KMS-11 (cell line): Measurements from ENCODE around the gene FKBP8.

ENCODE experiments used
- H2AFZ ChIP-seq: fragments of 200-600 bp; sonication (generic); 2 replicates; pipeline ENCODE4 v1.6.1; 2016; ENCODE audit warnings: antibody characterized with exemption, mixed run types, low read depth
- H3K27ac ChIP-seq: fragments of 200-600 bp; sonication (generic); 2 replicates; pipeline ENCODE4 v1.6.1; 2016; ENCODE audit warnings: mild to moderate bottlenecking, mixed run types
- H3K27me3 ChIP-seq: fragments of 200-600 bp; sonication (generic); 2 replicates; pipeline ENCODE4 v1.6.1; 2017; ENCODE audit warnings: mild to moderate bottlenecking, low read depth, mixed run types, moderate library complexity; ENCODE audit not compliant: insufficient read depth
- H3K36me3 ChIP-seq: fragments of 200-600 bp; sonication (generic); 2 replicates; pipeline ENCODE4 v1.6.1; 2017; ENCODE audit warnings: mild to moderate bottlenecking, mixed run types; ENCODE audit not compliant: insufficient read depth
- H3K4me1 ChIP-seq: fragments of 200-600 bp; sonication (generic); 2 replicates; pipeline ENCODE4 v1.6.1; 2016; ENCODE audit warnings: mild to moderate bottlenecking, low read depth, mixed run types; ENCODE audit not compliant: poor library complexity, severe bottlenecking
- H3K4me2 ChIP-seq: fragments of 200-600 bp; sonication (generic); 2 replicates; pipeline ENCODE4 v1.7.0; 2016; ENCODE audit warnings: mild to moderate bottlenecking, mixed run types
- H3K4me3 ChIP-seq: fragments of 200-600 bp; sonication (generic); IDR thresholded peaks from 2 replicates; pipeline ENCODE4 v1.6.1; 2017; ENCODE audit warnings: low read depth, low read length, mixed read lengths; ENCODE audit not compliant: insufficient read depth
- H3K79me2 ChIP-seq: fragments of 200-600 bp; sonication (generic); 2 replicates; pipeline ENCODE4 v1.6.1; 2016; ENCODE audit warnings: low read depth, mixed run types; ENCODE audit not compliant: insufficient read depth
- H3K9ac ChIP-seq: fragments of 200-600 bp; sonication (generic); 2 replicates; pipeline ENCODE4 v1.6.1; 2016; ENCODE audit warnings: mild to moderate bottlenecking, mixed run types
- H4K20me1 ChIP-seq: fragments of 200-600 bp; sonication (generic); 2 replicates; pipeline ENCODE4 v1.6.1; 2016; ENCODE audit warnings: mild to moderate bottlenecking, mixed run types; ENCODE audit not compliant: insufficient read depth
- TF ChIP-seq, protein P1 (sequence below): fragments of 200-600 bp; sonication (generic); conservative IDR thresholded peaks from 2 replicates; pipeline ENCODE4 v1.6.1; 2017; ENCODE audit warnings: low read depth, mild to moderate bottlenecking, antibody characterized with exemption, low read length, moderate library complexity, mixed read lengths

FKBP8 gene

DNA sequence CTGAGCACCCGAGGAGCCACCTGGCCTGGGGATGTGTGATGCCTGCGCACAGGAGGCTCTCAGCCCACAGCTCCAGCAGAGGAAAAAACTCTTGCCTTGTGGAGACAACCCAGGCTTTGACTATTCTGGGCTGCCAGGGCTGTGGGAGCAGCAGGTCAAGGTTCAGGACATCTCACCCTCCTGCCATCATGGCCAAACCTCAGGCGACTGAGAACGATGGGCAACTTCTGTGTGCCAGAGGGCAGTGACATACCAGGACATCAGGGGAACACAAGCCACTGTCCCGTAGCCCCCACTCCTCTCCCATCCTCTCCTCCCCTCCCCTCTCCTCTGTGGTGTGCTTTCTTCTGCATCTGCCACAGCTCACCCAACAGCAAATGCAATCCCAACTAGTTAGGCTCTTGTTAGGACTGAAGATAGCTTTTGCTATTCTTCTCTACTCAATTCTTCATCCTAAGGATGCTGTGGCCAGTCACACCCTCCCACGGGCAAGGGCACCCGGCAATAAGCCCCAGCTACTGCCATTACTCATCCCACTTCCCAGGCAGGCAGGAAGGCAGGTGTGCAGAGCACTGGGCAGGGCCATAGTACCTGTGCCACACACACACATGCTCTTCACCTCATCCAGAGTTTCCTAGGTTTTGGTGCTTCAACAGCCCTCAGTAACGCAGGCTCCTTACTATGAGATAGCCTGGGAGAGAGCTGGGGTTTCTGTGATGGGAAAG, 38.3 kb downstream of the FKBP8 start:
- H3K36me3 ChIP-seq, result no peaks in the 10 kb centered on the region
- H3K4me3 ChIP-seq, result no peak overlapping the region
- no peak overlapping the region for H2AFZ ChIP-seq
- TF ChIP-seq, protein P1, sequence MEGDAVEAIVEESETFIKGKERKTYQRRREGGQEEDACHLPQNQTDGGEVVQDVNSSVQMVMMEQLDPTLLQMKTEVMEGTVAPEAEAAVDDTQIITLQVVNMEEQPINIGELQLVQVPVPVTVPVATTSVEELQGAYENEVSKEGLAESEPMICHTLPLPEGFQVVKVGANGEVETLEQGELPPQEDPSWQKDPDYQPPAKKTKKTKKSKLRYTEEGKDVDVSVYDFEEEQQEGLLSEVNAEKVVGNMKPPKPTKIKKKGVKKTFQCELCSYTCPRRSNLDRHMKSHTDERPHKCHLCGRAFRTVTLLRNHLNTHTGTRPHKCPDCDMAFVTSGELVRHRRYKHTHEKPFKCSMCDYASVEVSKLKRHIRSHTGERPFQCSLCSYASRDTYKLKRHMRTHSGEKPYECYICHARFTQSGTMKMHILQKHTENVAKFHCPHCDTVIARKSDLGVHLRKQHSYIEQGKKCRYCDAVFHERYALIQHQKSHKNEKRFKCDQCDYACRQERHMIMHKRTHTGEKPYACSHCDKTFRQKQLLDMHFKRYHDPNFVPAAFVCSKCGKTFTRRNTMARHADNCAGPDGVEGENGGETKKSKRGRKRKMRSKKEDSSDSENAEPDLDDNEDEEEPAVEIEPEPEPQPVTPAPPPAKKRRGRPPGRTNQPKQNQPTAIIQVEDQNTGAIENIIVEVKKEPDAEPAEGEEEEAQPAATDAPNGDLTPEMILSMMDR, result no peak
- H3K27me3 ChIP-seq, result no peaks in the 10 kb centered on the region
- no peak overlapping the region for H3K27ac ChIP-seq
- H4K20me1 ChIP-seq, result peaks cover 77% of the 10 kb centered on the region
- H3K9ac ChIP-seq, result no peak overlapping the region
- peaks cover 100% of the 10 kb centered on the region for H3K79me2 ChIP-seq
- peaks cover 39% of the 10 kb centered on the region for H3K4me1 ChIP-seq
- H3K4me2 ChIP-seq, result no peak overlapping the region

DNA sequence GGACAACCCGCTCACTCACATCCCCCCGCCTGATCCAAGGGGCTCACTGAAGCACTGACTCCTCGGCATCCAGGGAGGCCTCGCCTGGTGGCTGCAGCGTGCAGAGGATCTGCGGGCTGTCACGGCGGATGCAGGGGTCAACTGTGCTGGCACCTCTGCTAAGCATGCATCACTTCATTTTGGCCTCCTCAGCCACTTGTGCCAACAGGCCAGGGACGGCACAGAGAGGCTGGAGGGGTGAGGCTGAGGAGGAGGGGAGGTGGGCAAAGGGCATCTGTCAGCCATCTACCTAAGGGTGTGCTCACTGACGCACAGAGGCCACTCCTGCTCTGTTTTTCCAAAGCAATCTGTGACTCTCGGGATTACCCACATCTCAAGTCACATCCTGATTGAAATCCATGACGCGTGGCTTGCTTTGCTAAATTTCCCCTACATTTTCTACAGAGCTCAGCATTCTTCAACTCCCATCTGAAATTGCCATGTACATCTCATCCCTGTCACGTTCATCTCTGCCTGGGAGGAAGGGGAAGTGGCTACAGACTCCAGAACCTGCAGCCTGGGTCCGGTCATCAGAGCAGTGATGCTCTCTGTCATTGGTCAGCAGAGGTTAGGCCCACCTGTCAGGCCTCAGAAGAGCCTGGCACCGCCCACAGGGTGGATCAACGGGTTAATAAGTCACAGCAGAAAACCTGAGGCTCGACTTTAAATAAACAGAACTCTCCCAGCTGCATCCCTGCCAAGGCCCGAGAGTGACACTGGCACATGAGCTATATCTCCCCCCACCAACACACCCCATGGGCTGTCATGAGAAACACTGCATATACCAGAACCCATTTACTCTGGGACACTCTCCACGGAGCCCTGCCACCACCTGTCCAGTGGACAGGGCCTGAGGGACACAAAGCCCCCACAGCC, 39.1 kb downstream of the FKBP8 start:
- H3K9ac ChIP-seq, result no peak overlapping the region
- H3K27ac ChIP-seq, result no peak overlapping the region
- H3K36me3 ChIP-seq, result no peaks in the 10 kb centered on the region
- H3K4me2 ChIP-seq, result no peak overlapping the region
- H2AFZ ChIP-seq, result no peak overlapping the region
- TF ChIP-seq, protein P1, result no peak
- H3K4me3 ChIP-seq, result no peak overlapping the region
- peaks cover 46% of the 10 kb centered on the region for H3K4me1 ChIP-seq
- H3K27me3 ChIP-seq, result no peaks in the 10 kb centered on the region
- peaks cover 100% of the 10 kb centered on the region for H3K79me2 ChIP-seq
- peaks cover 79% of the 10 kb centered on the region for H4K20me1 ChIP-seq

DNA sequence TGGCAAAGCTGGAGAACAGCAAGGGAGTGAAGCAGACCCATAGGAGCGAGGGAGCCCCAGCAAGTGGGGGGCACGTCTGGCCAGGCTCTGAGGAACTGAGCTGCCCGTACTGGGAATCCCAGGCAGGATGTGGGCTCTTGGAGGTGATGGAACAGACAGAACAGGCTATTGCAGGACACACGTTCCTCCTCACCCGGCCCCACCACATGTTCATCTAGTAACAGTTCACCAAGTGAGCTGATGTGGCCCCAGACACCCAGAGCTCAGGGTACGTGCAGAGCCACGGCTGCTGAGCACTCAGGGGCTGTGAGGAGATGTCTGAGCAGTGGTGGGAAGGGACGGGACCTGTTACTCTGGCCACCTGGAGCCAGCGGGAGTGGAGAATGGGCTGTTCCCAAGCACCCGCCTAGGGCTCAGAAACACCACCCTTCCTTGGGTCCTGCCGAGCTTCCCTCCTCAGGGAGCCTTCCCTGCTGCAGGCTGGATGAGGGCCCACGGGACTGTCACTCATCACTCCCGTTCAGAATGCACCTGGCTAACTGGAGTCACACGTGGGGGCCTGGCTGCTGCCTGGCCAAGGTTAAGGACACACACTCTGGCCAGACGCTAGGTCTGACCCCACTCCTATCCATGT, 39.9 kb downstream of the FKBP8 start:
- no peak overlapping the region for H3K4me3 ChIP-seq
- H3K27ac ChIP-seq, result no peak overlapping the region
- H3K4me1 ChIP-seq, result peaks cover 48% of the 10 kb centered on the region
- H3K9ac ChIP-seq, result no peak overlapping the region
- H2AFZ ChIP-seq, result no peak overlapping the region
- H3K36me3 ChIP-seq, result no peaks in the 10 kb centered on the region
- H3K27me3 ChIP-seq, result no peaks in the 10 kb centered on the region
- H3K79me2 ChIP-seq, result peaks cover 100% of the 10 kb centered on the region
- H4K20me1 ChIP-seq, result peaks cover 77% of the 10 kb centered on the region
- TF ChIP-seq, protein P1, result no peak
- H3K4me2 ChIP-seq, result no peak overlapping the region

DNA sequence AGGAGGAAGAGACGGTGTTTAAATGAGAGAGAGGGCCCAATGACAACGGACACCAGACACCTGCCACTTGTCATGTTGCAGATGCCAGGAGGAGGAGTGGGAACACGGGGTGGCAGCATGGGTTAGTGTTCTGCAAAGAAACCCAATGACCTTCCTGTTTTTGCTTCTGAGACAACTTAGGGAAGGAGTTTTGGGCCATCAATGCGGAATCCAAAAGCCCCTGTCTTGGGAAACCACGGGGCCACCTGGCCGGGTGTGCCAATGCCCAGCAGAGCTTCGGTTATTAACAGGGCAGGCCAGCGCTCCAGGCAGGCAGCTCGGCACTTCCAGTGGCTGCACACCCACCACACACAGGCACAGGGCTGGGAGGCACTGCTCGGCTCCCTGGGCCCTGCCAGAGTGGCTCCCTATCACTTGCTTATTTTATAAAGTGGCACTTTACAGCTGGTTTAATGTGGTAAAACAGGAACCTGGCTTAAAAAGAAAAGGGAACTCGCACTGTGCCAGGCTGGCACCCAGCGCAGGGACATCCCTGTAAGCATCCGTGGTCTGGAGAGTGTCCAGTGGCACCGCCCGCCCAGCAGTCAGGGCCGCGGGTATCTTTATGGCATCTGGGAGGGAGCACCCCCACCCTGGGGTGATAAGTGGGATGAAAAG, 40.6 kb downstream of the FKBP8 start:
- Histone ChIP-seq H2AFZ (no peak overlapping the region), H3K79me2 (peaks cover 100% of the 10 kb centered on the region), H3K27me3 (no peaks in the 10 kb centered on the region), H3K36me3 (no peaks in the 10 kb centered on the region), H3K4me3 (no peak overlapping the region), H3K9ac (no peak overlapping the region), H3K4me1 (peaks cover 46% of the 10 kb centered on the region), H4K20me1 (peaks cover 77% of the 10 kb centered on the region), H3K27ac (no peak overlapping the region), H3K4me2 (no peak overlapping the region)
- TF ChIP-seq, protein P1, result no peak
